ENCODE results near the gene PRM1. TPM values are rescaled to one million over a fixed set of nuclear protein-coding genes. Genes with fewer than 3 reads are reported as not detected.

The PRM1 gene
- total RNA-seq, 2 donors from 2014 or later = 1.8 to 992 TPM

DNA sequence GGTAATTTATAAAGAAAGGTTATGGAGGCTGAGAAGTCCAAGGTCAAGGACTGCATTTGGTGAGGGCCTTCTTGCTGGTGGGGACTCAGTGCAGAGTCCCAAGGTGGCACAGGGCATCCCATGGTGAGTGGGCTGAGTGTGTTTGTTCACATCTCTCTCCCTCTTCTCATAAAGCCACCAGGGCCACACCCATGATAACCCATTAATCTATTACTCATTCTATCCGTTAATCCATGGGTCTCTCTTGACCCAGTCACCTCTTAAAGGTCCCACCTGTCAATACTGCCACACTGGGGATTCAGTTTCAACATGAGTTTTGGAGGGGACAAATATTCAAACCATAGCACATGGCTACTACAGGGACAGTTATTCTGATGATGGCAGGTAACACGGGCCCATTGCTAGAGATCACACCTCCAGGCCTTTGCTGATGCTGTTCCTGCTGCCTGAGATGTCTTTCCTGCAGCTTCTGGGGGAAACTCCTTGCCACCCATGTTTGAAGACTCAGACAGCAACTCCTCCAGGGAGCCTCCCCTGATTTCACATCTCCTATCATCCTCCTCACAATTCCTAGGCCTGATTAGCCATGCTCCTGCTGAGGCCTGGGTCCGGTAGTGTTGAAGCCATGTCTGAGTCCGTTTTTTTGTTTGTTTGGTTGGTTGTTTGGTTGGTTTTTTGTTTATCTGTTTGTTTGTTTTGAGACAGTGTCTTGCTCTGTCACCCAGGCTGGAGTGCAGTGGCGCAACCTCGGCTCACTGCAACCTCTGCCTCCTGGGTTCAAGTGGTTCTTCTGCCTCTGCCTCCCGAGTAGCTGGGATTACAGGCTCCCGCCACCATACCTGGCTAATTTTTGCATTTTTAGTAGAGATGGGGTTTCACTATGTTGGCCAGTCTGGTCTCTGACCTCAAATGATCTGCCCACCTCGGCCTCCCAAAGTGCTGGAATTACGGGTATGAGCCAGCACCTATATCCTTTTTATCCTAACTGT is 41.2 kb downstream of the PRM1 start:
- H3K4me1 ChIP-seq (replicated peaks) = no peaks in the 10 kb centered on the region
- no peaks in the 10 kb centered on the region for H3K9me3 ChIP-seq
- WGBS = 76% methylated on average over 10 of the region's 10 CpGs
- H3K36me3 ChIP-seq = no peaks in the 10 kb centered on the region
- H3K4me3 ChIP-seq = no peak overlapping the region
- H3K27ac ChIP-seq = no peak overlapping the region
- no peak for DNase-seq (ENCODE audit: low spot score)
- no peaks in the 10 kb centered on the region for H3K27me3 ChIP-seq (replicated peaks; ENCODE audit: insufficient read depth)
- TF ChIP-seq, protein P1, sequence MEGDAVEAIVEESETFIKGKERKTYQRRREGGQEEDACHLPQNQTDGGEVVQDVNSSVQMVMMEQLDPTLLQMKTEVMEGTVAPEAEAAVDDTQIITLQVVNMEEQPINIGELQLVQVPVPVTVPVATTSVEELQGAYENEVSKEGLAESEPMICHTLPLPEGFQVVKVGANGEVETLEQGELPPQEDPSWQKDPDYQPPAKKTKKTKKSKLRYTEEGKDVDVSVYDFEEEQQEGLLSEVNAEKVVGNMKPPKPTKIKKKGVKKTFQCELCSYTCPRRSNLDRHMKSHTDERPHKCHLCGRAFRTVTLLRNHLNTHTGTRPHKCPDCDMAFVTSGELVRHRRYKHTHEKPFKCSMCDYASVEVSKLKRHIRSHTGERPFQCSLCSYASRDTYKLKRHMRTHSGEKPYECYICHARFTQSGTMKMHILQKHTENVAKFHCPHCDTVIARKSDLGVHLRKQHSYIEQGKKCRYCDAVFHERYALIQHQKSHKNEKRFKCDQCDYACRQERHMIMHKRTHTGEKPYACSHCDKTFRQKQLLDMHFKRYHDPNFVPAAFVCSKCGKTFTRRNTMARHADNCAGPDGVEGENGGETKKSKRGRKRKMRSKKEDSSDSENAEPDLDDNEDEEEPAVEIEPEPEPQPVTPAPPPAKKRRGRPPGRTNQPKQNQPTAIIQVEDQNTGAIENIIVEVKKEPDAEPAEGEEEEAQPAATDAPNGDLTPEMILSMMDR (IDR thresholded peaks at IDR 0.05) = no peak
- TF ChIP-seq POLR2A (IDR thresholded peaks at IDR 0.05) (no peak), POLR2AphosphoS5 (IDR thresholded peaks at IDR 0.05) (no peak)
- intact Hi-C loops (cut with DNase I) = no loop called here

DNA sequence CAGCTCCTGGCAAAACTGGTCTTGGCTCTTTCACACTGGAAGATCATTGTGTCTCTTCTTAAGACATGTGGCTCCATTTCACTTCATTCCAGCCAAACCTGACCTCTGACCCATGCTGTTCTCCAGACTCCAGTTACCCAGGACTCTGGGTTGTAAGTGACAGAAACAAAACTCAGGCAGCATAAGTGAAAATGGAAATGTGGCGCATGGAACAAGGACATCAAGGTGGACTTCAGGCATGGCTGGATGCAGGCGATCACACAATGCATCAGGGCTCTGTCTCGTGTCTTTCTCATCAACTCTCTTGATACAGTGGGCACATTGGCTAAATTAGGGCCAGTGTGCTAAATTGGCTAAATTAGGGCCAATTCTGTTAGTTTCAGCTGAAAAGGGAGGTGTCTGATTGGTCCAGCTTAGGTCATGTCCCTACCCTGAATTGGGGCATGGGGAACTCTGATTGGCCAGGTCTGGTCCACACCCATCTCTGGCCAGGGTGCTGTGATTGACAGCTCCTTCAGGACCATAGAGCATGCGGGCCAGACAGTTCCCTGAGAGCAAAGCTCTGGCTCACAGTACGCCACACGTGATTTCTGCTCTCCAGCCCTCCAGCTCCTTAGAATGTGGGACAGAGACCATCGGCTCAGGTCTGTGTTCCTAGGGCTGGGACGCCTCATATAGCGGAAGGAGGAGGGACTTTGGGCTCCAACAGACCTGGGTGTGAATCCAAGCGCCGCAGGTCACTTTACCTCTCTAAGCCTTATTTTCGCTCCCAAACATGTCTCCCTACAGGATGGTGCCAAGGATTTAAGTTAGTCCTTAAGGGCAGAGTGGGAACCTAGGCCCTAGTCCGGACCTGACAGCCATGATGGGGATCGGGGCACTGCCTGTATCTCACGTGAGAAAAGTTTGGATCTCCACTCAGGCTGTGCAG is 42.6 kb downstream of the PRM1 start:
- intact Hi-C loops (cut with DNase I) = no loop called here
- no peak for DNase-seq (ENCODE audit: low spot score)
- 94% methylated on average over 15 of the region's 15 CpGs for WGBS

DNA sequence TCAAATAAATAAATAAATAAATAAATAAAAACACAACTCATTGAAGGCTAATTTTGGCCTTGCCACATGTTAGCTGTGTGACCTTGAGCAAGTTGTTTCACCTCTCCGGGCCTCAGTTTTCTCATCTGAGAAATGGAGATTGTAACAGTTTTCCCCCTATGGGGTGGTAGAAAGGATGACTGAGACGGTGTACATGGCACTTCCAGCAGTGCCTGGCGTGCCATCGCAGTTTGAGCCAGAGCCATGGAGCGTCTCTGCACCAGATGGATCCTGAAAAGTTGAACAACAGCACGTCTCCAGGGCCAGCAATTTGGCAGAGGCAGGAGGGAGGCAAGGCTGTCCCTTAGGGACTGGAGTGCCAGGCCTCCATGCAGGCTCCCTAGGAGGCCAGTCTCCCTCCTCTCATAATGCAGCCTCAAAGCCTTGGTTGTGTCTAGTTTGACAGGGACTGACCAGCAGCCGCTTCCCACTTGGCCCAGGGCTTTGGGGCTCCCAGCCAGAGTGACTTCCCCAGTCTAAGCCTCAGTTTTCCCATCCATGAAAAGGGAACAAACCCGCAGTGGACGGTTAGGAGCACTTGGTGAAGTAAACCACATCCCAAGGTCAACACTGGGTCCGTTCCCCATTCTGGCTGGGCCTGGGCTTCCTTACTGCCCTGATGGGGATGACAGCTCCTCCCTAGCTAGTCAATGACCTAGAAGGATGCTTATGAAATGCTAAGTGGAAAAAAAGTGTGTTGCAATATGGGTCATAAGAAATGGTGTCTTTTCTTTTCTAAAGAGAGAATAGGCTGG is 44.5 kb downstream of the PRM1 start:
- H3K27me3 ChIP-seq (replicated peaks; ENCODE audit: insufficient read depth) = no peaks in the 10 kb centered on the region
- no peak overlapping the region for H3K27ac ChIP-seq
- DNase-seq (ENCODE audit: low spot score) = no peak
- H3K36me3 ChIP-seq = no peaks in the 10 kb centered on the region
- no peak overlapping the region for H3K4me3 ChIP-seq
- no peaks in the 10 kb centered on the region for H3K4me1 ChIP-seq (replicated peaks)
- WGBS = 81% methylated on average over 9 of the region's 10 CpGs
- intact Hi-C loops (cut with DNase I) = no loop called here
- no peaks in the 10 kb centered on the region for H3K9me3 ChIP-seq
- TF ChIP-seq POLR2A (IDR thresholded peaks at IDR 0.05) (no peak), POLR2AphosphoS5 (IDR thresholded peaks at IDR 0.05) (no peak)
- TF ChIP-seq, protein P1 (IDR thresholded peaks at IDR 0.05) = no peak

More for the DNA sequence above, 42.6 kb downstream of the PRM1 start:
- H3K4me3 ChIP-seq = no peak overlapping the region
- H3K9me3 ChIP-seq = no peaks in the 10 kb centered on the region
- H3K36me3 ChIP-seq = no peaks in the 10 kb centered on the region
- H3K27ac ChIP-seq = no peak overlapping the region
- no peaks in the 10 kb centered on the region for H3K4me1 ChIP-seq (replicated peaks)
- TF ChIP-seq POLR2A (IDR thresholded peaks at IDR 0.05) (no peak), POLR2AphosphoS5 (IDR thresholded peaks at IDR 0.05) (no peak)
- TF ChIP-seq, protein P1 (IDR thresholded peaks at IDR 0.05) = no peak
- no peaks in the 10 kb centered on the region for H3K27me3 ChIP-seq (replicated peaks; ENCODE audit: insufficient read depth)

DNA sequence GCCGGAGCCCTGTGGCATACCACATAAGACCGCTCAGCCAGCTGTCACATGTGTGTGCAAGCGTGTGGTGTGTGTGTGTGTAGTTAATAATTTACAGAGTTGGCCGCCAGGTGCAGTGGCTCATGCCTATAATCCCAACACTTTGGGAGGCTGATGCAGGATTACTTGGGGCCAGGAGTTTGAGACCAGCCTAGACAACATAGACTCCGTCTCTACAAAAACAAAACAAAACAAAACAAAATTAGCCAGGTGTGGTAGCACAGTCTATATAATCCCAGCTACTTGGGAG is 45.5 kb downstream of the PRM1 start:
- WGBS = 86% methylated on average over 5 of the region's 5 CpGs
- TF ChIP-seq POLR2AphosphoS5 (IDR thresholded peaks at IDR 0.05) (no peak), POLR2A (IDR thresholded peaks at IDR 0.05) (no peak)
- TF ChIP-seq, protein P1 (IDR thresholded peaks at IDR 0.05) = no peak
- no peak overlapping the region for H3K27ac ChIP-seq
- no peak overlapping the region for H3K4me3 ChIP-seq
- no peaks in the 10 kb centered on the region for H3K36me3 ChIP-seq
- intact Hi-C loops (cut with DNase I) = no loop called here
- DNase-seq (ENCODE audit: low spot score) = no peak
- H3K9me3 ChIP-seq = no peaks in the 10 kb centered on the region
- H3K4me1 ChIP-seq (replicated peaks) = no peaks in the 10 kb centered on the region
- no peaks in the 10 kb centered on the region for H3K27me3 ChIP-seq (replicated peaks; ENCODE audit: insufficient read depth)

Measured in prostate gland (tissue), 2 donors.